SU-DHL-6 (cell line): ENCODE measurements around the gene RARA.
"Not testable (repeated sequence)": the region's sequence is repeated elsewhere in the genome, so short reads cannot be mapped to it uniquely, and the experiment has no call there.

ENCODE experiments used
- H2AFZ ChIP-seq: fragments of 200-600 bp; sonication (generic); 2 replicates; pipeline ENCODE4 v1.6.1; 2014; ENCODE audit warnings: low read depth, mild to moderate bottlenecking, moderate library complexity, mixed read lengths, antibody characterized with exemption, low read length; ENCODE audit not compliant: severe bottlenecking
- H3F3A ChIP-seq: fragments of 200-600 bp; shearing (Covaris generic); 2 replicates; pipeline ENCODE4 v1.6.0; 2016; ENCODE audit warnings: antibody characterized with exemption, mild to moderate bottlenecking; ENCODE audit not compliant: insufficient read depth
- H3K27ac ChIP-seq: fragments of 200-600 bp; sonication (generic); 2 replicates; pipeline ENCODE4 v1.5.1; 2016; ENCODE audit warnings: low read depth, mild to moderate bottlenecking, low read length, moderate library complexity, mixed read lengths
- H3K27me3 ChIP-seq: fragments of 200-600 bp; sonication (generic), shearing (Covaris generic); 2 replicates; pipeline ENCODE4 v1.6.0; 2014; ENCODE audit warnings: mild to moderate bottlenecking, low read length
- H3K36me3 ChIP-seq: fragments of 200-600 bp; sonication (generic); 2 replicates; pipeline ENCODE4 v1.6.1; 2014; ENCODE audit warnings: mild to moderate bottlenecking, low read length, mixed read lengths
- H3K4me2 ChIP-seq: fragments of 300-600, 200-600 bp; shearing (Covaris generic), sonication (generic); 2 replicates; pipeline ENCODE4 v1.6.0; 2014; ENCODE audit warnings: low read length, low read depth, mild to moderate bottlenecking; ENCODE audit not compliant: poor library complexity, severe bottlenecking
- H3K4me3 ChIP-seq: fragments of 200-600 bp; sonication (generic); 2 replicates; pipeline ENCODE4 v1.5.1; 2014; ENCODE audit warnings: antibody characterized with exemption, low read length, mild to moderate bottlenecking, mixed read lengths; ENCODE audit not compliant: insufficient read depth, poor library complexity, severe bottlenecking
- H3K79me2 ChIP-seq: fragments of 200-600 bp; sonication (generic); 2 replicates; pipeline ENCODE4 v1.6.1; 2014; ENCODE audit warnings: mild to moderate bottlenecking, low read length, moderate library complexity; ENCODE audit not compliant: insufficient read depth
- H3K9ac ChIP-seq: fragments of 200-600 bp; sonication (generic); 2 replicates; pipeline ENCODE4 v1.7.0; 2014; ENCODE audit warnings: mild to moderate bottlenecking, low read length
- H3K9me2 ChIP-seq: fragments of 200-600 bp; sonication (generic); replicated peaks from 2 replicates; pipeline ENCODE4 v1.6.1; 2014; ENCODE audit warnings: low read length; ENCODE audit not compliant: insufficient read depth
- H3K9me3 ChIP-seq: fragments of 200-600 bp; sonication (generic); 2 replicates; pipeline ENCODE4 v1.6.1; 2014; ENCODE audit warnings: low read length, mixed read lengths; ENCODE audit not compliant: insufficient read depth
- H4K20me1 ChIP-seq: fragments of 200-600 bp; sonication (generic); 2 replicates; pipeline ENCODE4 v1.6.1; 2014; ENCODE audit warnings: low read depth, mild to moderate bottlenecking, antibody characterized with exemption, low read length, moderate library complexity, mixed read lengths
- EZH2phosphoT487 ChIP-seq: fragments of 200-600 bp; sonication (generic), shearing (Covaris generic); conservative IDR thresholded peaks from 2 replicates; pipeline ENCODE4 v1.6.1; 2018; ENCODE audit warnings: mild to moderate bottlenecking, antibody characterized with exemption, low read length, moderate library complexity, mixed read lengths
- TF ChIP-seq, protein P1 (sequence below): fragments of 200-600 bp; sonication (generic); IDR thresholded peaks from one replicate; pipeline ENCODE4 v1.5.1; 2017; ENCODE audit warnings: antibody characterized with exemption, mild to moderate bottlenecking, low read length, moderate library complexity; ENCODE audit not compliant: insufficient read depth, poor library complexity, severe bottlenecking

The RARA gene

GRCh38 chr17:40378966-40379365 is 70.0 kb downstream of the RARA start:
- Histone ChIP-seq H3K36me3 (no peaks in the 10 kb centered on the region), H3K4me3 (no peak overlapping the region), H3K4me2 (no peak overlapping the region), H3K9me2 (no peaks in the 10 kb centered on the region), H3K27ac (no peak overlapping the region), H3K79me2 (no peaks in the 10 kb centered on the region), H3F3A (no peaks in the 10 kb centered on the region; the same call in 1 of the 2 replicates), H3K9ac (no peak overlapping the region), H2AFZ (no peak overlapping the region), H3K9me3 (no peaks in the 10 kb centered on the region), H3K27me3 (no peaks in the 10 kb centered on the region), H4K20me1 (no peaks in the 10 kb centered on the region)
- TF ChIP-seq, protein P1, sequence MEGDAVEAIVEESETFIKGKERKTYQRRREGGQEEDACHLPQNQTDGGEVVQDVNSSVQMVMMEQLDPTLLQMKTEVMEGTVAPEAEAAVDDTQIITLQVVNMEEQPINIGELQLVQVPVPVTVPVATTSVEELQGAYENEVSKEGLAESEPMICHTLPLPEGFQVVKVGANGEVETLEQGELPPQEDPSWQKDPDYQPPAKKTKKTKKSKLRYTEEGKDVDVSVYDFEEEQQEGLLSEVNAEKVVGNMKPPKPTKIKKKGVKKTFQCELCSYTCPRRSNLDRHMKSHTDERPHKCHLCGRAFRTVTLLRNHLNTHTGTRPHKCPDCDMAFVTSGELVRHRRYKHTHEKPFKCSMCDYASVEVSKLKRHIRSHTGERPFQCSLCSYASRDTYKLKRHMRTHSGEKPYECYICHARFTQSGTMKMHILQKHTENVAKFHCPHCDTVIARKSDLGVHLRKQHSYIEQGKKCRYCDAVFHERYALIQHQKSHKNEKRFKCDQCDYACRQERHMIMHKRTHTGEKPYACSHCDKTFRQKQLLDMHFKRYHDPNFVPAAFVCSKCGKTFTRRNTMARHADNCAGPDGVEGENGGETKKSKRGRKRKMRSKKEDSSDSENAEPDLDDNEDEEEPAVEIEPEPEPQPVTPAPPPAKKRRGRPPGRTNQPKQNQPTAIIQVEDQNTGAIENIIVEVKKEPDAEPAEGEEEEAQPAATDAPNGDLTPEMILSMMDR: no peak
- TF ChIP-seq EZH2phosphoT487: no peak

GRCh38 chr17:40382251-40382650 is 73.3 kb downstream of the RARA start:
- Histone ChIP-seq H2AFZ (no peak overlapping the region), H3K4me2 (no peak overlapping the region), H3F3A (peaks cover 11% of the 10 kb centered on the region), H3K36me3 (no peaks in the 10 kb centered on the region), H3K27me3 (no peaks in the 10 kb centered on the region), H3K79me2 (no peaks in the 10 kb centered on the region), H3K9ac (no peak overlapping the region), H3K9me3 (no peaks in the 10 kb centered on the region), H3K4me3 (no peak overlapping the region), H3K27ac (no peak overlapping the region), H3K9me2 (no peaks in the 10 kb centered on the region), H4K20me1 (no peaks in the 10 kb centered on the region)
- TF ChIP-seq EZH2phosphoT487: no peak
- TF ChIP-seq, protein P1: no peak

GRCh38 chr17:40386555-40386954 is 77.6 kb downstream of the RARA start:
- not testable (repeated sequence) for H3K4me2 ChIP-seq, H3K9ac ChIP-seq, H3K27me3 ChIP-seq, H2AFZ ChIP-seq, H3K27ac ChIP-seq, H3K79me2 ChIP-seq, H3K9me2 ChIP-seq, H3K4me3 ChIP-seq, H3K9me3 ChIP-seq, H4K20me1 ChIP-seq
- Histone ChIP-seq H3F3A (peaks cover 39% of the 10 kb centered on the region), H3K36me3 (peaks cover 33% of the 10 kb centered on the region)

- Histone ChIP-seq H3K27ac (no peak overlapping the region), H3K36me3 (peaks cover 77% of the 10 kb centered on the region), H3K9ac (no peak overlapping the region), H3K27me3 (no peaks in the 10 kb centered on the region), H3K9me2 (no peaks in the 10 kb centered on the region), H4K20me1 (no peaks in the 10 kb centered on the region), H2AFZ (no peak overlapping the region), H3K79me2 (no peaks in the 10 kb centered on the region), H3K4me2 (no peak overlapping the region), H3F3A (peaks cover 62% of the 10 kb centered on the region), H3K4me3 (no peak overlapping the region), H3K9me3 (no peaks in the 10 kb centered on the region)
- TF ChIP-seq, protein P1: peak; percentile 28
- TF ChIP-seq EZH2phosphoT487: no peak
Observed at GRCh38 chr17:40399185-40399584, 90.2 kb downstream of the RARA start.
